ENCODE data around the gene COMP. TPM values are rescaled to one million over a fixed set of nuclear protein-coding genes. Genes with fewer than 3 reads are reported as not detected.

The COMP gene
- total and polyA plus RNA-seq, 5 donors = 1.5 to 13.7 (median 3.6) TPM

DNA sequence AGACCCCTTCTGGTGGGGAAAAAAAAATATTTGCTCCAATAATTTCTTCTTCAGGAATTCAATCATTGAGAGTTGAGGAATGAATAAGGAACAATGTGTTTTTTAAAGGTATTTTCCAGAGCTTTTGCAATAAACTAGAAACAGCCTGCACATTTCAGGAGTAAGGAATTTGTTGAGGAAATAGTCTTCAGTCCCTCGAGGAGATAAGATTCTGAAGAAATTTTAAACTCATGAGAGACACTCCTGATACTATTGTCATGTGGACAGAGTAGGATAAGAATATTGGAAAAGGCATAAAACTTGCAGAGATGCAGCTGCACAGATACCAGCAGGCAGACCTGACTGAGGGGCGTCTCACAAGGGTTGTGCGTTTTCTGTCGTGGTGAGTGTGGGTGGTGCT lies 36.6 kb downstream of the COMP start:
- 74% methylated on average over 4 of the region's 4 CpGs for WGBS
- no peaks in the 10 kb centered on the region for H3K9me3 ChIP-seq (ENCODE audit: control insufficient read depth, low read length)
- no peaks in the 10 kb centered on the region for H3K4me1 ChIP-seq (ENCODE audit: control insufficient read depth, insufficient read depth, low read length)
- DNase-seq = no peak
- H3K27ac ChIP-seq (ENCODE audit: low read length) = no peak overlapping the region
- intact Hi-C loops (cut with DNase I) = no loop called here
- no peak overlapping the region for H3K4me3 ChIP-seq (ENCODE audit: low read length)
- no peak for ATAC-seq
- H3K27me3 ChIP-seq (ENCODE audit: control insufficient read depth, insufficient read depth) = no peaks in the 10 kb centered on the region

DNA sequence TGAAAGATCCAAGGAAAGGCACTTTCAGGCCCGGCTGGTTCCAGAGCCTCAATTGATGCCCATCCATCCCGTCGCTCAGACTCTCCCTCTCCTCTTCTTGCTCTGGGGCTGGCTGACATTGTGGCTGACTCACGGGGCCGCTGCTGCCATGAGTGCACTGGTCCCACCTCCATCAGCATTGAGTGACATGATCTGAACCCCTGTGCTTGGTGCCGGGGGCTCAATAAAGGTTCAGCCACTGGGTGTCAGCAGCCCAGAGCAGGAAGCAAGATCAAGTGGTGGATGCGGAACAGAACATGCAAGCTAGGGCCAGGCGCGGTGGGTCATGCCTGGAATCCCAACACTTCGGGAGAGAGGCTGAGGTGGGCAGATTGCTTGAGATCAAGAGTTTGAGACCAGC lies 39.5 kb downstream of the COMP start:
- Histone ChIP-seq H3K9me3 (ENCODE audit: control insufficient read depth, low read length) (no peaks in the 10 kb centered on the region), H3K27me3 (ENCODE audit: control insufficient read depth, insufficient read depth) (no peaks in the 10 kb centered on the region), H3K27ac (ENCODE audit: low read length) (no peak overlapping the region), H3K4me1 (ENCODE audit: control insufficient read depth, insufficient read depth, low read length) (no peaks in the 10 kb centered on the region), H3K4me3 (ENCODE audit: low read length) (no peak overlapping the region)
- ATAC-seq = no peak
- intact Hi-C loops (cut with DNase I) = no loop called here
- WGBS = 94% methylated on average over 10 of the region's 10 CpGs
- DNase-seq = no peak

GRCh38 chr19:18750295-18750970 lies 40.7 kb downstream of the COMP start:
- intact Hi-C loops (cut with DNase I) = no loop called here
- H3K4me1 ChIP-seq (ENCODE audit: control insufficient read depth, insufficient read depth, low read length) = no peaks in the 10 kb centered on the region
- ATAC-seq (no peak), DNase-seq (no peak)
- H3K27me3 ChIP-seq (ENCODE audit: control insufficient read depth, insufficient read depth) = no peaks in the 10 kb centered on the region
- H3K27ac ChIP-seq (ENCODE audit: low read length) = no peak overlapping the region
- 94% methylated on average over 19 of the region's 19 CpGs for WGBS
- no peaks in the 10 kb centered on the region for H3K9me3 ChIP-seq (ENCODE audit: control insufficient read depth, low read length)
- no peak overlapping the region for H3K4me3 ChIP-seq (ENCODE audit: low read length)

DNA sequence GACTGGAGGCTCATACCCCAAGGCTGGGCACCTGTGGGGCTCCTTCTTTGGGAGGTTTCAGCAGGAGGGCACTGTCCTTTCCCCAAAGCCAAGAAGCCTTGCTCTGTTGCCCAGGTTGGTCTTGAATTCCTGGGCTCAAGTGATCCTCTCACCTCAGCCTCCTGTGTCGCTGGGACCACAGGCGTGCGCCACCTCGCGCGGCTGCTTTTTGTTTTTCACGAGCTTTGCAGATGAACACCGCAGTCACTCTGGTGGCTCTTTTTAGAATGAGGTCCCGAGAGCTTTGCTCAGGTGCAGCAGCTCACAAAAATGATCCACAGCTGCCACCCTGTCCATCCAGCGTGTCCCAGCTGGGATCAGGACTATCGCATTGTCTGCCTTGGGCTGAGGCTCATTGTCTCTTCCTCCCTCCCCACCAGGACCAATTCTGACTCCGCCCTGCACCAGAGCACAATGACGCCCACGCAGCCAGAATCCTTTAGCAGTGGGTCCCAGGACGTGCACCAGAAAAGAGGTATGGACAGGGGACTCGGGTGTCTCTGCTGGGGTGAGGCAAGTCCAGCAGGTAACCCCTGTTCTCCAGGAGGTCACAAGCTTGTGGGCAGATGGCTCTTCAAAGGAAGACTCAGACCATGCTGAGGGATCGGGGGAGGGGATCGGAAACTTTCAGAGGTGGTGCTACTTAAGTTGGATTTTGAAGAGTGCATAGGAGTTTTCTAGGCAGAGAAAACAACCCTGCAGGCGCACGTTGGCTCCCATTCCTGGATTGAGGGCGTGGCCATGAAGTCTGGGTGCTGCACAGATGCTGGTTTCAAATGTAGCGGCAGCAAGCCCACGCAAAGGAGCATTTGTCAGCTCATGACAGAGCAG lies 41.5 kb downstream of the COMP start:
- Histone ChIP-seq H3K27ac (ENCODE audit: low read length) (no peak overlapping the region), H3K4me3 (ENCODE audit: low read length) (no peak overlapping the region), H3K27me3 (ENCODE audit: control insufficient read depth, insufficient read depth) (no peaks in the 10 kb centered on the region), H3K4me1 (ENCODE audit: control insufficient read depth, insufficient read depth, low read length) (no peaks in the 10 kb centered on the region), H3K9me3 (ENCODE audit: control insufficient read depth, low read length) (no peaks in the 10 kb centered on the region)
- ATAC-seq (no peak), DNase-seq (no peak)
- WGBS = 94% methylated on average over 23 of the region's 23 CpGs
- intact Hi-C loops (cut with DNase I) = no loop called here

- intact Hi-C loops (cut with DNase I) = no loop called here
- 56% methylated on average over 29 of the region's 29 CpGs for WGBS
- Histone ChIP-seq H3K4me3 (ENCODE audit: low read length) (no peak overlapping the region), H3K4me1 (ENCODE audit: control insufficient read depth, insufficient read depth, low read length) (peaks cover 8% of the 10 kb centered on the region), H3K27me3 (ENCODE audit: control insufficient read depth, insufficient read depth) (no peaks in the 10 kb centered on the region), H3K27ac (ENCODE audit: low read length) (no peak overlapping the region), H3K9me3 (ENCODE audit: control insufficient read depth, low read length) (no peaks in the 10 kb centered on the region)
- DNase-seq = peak in 1 of 3 donors; percentile 67
- no peak for ATAC-seq
These were observed 44.4 kb downstream of the COMP start for GRCh38 chr19:18746401-18747325.

GRCh38 chr19:18745931-18746330 lies 45.2 kb downstream of the COMP start:
- Histone ChIP-seq H3K4me1 (ENCODE audit: control insufficient read depth, insufficient read depth, low read length) (peaks cover 14% of the 10 kb centered on the region), H3K27ac (ENCODE audit: low read length) (no peak overlapping the region), H3K27me3 (ENCODE audit: control insufficient read depth, insufficient read depth) (no peaks in the 10 kb centered on the region), H3K4me3 (ENCODE audit: low read length) (no peak overlapping the region), H3K9me3 (ENCODE audit: control insufficient read depth, low read length) (no peaks in the 10 kb centered on the region)
- ATAC-seq (no peak), DNase-seq (no peak)
- 83% methylated on average over 5 of the region's 5 CpGs for WGBS
- intact Hi-C loops (cut with DNase I) = no loop called here

GRCh38 chr19:18745012-18745735 lies 45.9 kb downstream of the COMP start:
- intact Hi-C loops (cut with DNase I) = no loop called here
- 83% methylated on average over 26 of the region's 26 CpGs for WGBS
- H3K4me1 ChIP-seq (ENCODE audit: control insufficient read depth, insufficient read depth, low read length) = peaks cover 14% of the 10 kb centered on the region
- no peak for DNase-seq
- H3K27me3 ChIP-seq (ENCODE audit: control insufficient read depth, insufficient read depth) = no peaks in the 10 kb centered on the region
- no peaks in the 10 kb centered on the region for H3K9me3 ChIP-seq (ENCODE audit: control insufficient read depth, low read length)
- H3K27ac ChIP-seq (ENCODE audit: low read length) = no peak overlapping the region
- no peak overlapping the region for H3K4me3 ChIP-seq (ENCODE audit: low read length)
- no peak for ATAC-seq

- DNase-seq = no peak
- 86% methylated on average over 36 of the region's 36 CpGs for WGBS
- Histone ChIP-seq H3K4me1 (ENCODE audit: control insufficient read depth, insufficient read depth, low read length) (peaks cover 14% of the 10 kb centered on the region), H3K27me3 (ENCODE audit: control insufficient read depth, insufficient read depth) (no peaks in the 10 kb centered on the region), H3K9me3 (ENCODE audit: control insufficient read depth, low read length) (no peaks in the 10 kb centered on the region), H3K4me3 (ENCODE audit: low read length) (no peak overlapping the region), H3K27ac (ENCODE audit: low read length) (no peak overlapping the region)
- intact Hi-C loops (cut with DNase I) = no loop called here
- no peak for ATAC-seq
These were observed 47.2 kb downstream of the COMP start for GRCh38 chr19:18743784-18744418.

GRCh38 chr19:18742838-18743783 lies 48.0 kb downstream of the COMP start:
- Histone ChIP-seq H3K9me3 (ENCODE audit: control insufficient read depth, low read length) (no peaks in the 10 kb centered on the region), H3K27ac (ENCODE audit: low read length) (no peak overlapping the region), H3K27me3 (ENCODE audit: control insufficient read depth, insufficient read depth) (no peaks in the 10 kb centered on the region), H3K4me3 (ENCODE audit: low read length) (no peak overlapping the region), H3K4me1 (ENCODE audit: control insufficient read depth, insufficient read depth, low read length) (peaks cover 14% of the 10 kb centered on the region)
- DNase-seq (peak; percentile 80 to 95 (median 93)), ATAC-seq (peak; percentile 79 to 85)
- intact Hi-C loops (cut with DNase I) = no loop called here
- 46% methylated on average over 38 of the region's 38 CpGs for whole genome bisulfite sequencing

Measured in right cardiac atrium (tissue), 5 donors.